ENCODE results near the gene RABGAP1L. TPM values are rescaled to one million over a fixed set of nuclear protein-coding genes. Genes with fewer than 3 reads are reported as not detected.

RABGAP1L gene
- total and polyA plus RNA-seq, 4 donors, result 4.8 to 53.5 (median 18.8) TPM

DNA sequence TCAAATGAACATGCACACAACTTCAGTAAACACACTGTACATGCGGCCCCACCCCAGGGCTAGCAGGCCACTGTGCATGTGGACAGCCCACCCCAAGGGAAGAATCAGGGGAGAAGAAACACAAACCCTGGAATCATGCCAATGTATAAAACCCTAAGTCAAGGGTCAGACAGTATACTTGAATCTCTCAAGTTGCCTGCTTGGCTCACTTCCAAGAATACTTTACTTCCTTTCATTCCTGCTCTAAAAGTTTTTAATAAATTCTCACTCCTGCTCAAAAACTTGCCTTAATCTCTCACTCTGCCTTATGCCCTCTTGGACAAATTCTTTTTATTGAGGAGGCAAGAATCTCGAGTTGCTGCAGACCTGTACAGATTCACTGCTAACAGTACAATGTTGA lies 609.2 kb downstream of the RABGAP1L start:
- TF ChIP-seq, protein P1, sequence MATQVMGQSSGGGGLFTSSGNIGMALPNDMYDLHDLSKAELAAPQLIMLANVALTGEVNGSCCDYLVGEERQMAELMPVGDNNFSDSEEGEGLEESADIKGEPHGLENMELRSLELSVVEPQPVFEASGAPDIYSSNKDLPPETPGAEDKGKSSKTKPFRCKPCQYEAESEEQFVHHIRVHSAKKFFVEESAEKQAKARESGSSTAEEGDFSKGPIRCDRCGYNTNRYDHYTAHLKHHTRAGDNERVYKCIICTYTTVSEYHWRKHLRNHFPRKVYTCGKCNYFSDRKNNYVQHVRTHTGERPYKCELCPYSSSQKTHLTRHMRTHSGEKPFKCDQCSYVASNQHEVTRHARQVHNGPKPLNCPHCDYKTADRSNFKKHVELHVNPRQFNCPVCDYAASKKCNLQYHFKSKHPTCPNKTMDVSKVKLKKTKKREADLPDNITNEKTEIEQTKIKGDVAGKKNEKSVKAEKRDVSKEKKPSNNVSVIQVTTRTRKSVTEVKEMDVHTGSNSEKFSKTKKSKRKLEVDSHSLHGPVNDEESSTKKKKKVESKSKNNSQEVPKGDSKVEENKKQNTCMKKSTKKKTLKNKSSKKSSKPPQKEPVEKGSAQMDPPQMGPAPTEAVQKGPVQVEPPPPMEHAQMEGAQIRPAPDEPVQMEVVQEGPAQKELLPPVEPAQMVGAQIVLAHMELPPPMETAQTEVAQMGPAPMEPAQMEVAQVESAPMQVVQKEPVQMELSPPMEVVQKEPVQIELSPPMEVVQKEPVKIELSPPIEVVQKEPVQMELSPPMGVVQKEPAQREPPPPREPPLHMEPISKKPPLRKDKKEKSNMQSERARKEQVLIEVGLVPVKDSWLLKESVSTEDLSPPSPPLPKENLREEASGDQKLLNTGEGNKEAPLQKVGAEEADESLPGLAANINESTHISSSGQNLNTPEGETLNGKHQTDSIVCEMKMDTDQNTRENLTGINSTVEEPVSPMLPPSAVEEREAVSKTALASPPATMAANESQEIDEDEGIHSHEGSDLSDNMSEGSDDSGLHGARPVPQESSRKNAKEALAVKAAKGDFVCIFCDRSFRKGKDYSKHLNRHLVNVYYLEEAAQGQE (IDR thresholded peaks at IDR 0.05), result no peak
- TF ChIP-seq, protein P2, sequence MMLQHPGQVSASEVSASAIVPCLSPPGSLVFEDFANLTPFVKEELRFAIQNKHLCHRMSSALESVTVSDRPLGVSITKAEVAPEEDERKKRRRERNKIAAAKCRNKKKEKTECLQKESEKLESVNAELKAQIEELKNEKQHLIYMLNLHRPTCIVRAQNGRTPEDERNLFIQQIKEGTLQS (IDR thresholded peaks at IDR 0.05), result no peak
- TF ChIP-seq JUND (IDR thresholded peaks at IDR 0.05) (no peak), YY1 (IDR thresholded peaks at IDR 0.05) (no peak), TAF1 (conservative IDR thresholded peaks at IDR 0.05) (no peak), HNF4A (conservative IDR thresholded peaks at IDR 0.05) (no peak), RXRA (IDR thresholded peaks at IDR 0.05) (no peak), RAD21 (IDR thresholded peaks at IDR 0.05) (no peak), HNF4G (IDR thresholded peaks at IDR 0.05) (no peak), GABPA (IDR thresholded peaks at IDR 0.05 in 1 of 2, conservative IDR thresholded peaks at IDR 0.05 in 1 of 2) (no peak), NR2F2 (IDR thresholded peaks at IDR 0.05) (no peak), FOXA2 (IDR thresholded peaks at IDR 0.05) (no peak), SP1 (IDR thresholded peaks at IDR 0.05) (no peak), EGR1 (IDR thresholded peaks at IDR 0.05; ENCODE audit: low read depth in 2 of 2) (no peak), FOXA1 (IDR thresholded peaks at IDR 0.05) (no peak)
- TF ChIP-seq, protein P3, sequence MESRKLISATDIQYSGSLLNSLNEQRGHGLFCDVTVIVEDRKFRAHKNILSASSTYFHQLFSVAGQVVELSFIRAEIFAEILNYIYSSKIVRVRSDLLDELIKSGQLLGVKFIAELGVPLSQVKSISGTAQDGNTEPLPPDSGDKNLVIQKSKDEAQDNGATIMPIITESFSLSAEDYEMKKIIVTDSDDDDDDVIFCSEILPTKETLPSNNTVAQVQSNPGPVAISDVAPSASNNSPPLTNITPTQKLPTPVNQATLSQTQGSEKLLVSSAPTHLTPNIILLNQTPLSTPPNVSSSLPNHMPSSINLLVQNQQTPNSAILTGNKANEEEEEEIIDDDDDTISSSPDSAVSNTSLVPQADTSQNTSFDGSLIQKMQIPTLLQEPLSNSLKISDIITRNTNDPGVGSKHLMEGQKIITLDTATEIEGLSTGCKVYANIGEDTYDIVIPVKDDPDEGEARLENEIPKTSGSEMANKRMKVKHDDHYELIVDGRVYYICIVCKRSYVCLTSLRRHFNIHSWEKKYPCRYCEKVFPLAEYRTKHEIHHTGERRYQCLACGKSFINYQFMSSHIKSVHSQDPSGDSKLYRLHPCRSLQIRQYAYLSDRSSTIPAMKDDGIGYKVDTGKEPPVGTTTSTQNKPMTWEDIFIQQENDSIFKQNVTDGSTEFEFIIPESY (IDR thresholded peaks at IDR 0.05), result no peak
- TF ChIP-seq, protein P4, sequence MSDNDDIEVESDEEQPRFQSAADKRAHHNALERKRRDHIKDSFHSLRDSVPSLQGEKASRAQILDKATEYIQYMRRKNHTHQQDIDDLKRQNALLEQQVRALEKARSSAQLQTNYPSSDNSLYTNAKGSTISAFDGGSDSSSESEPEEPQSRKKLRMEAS (IDR thresholded peaks at IDR 0.05), result no peak
- TF ChIP-seq, protein P5, sequence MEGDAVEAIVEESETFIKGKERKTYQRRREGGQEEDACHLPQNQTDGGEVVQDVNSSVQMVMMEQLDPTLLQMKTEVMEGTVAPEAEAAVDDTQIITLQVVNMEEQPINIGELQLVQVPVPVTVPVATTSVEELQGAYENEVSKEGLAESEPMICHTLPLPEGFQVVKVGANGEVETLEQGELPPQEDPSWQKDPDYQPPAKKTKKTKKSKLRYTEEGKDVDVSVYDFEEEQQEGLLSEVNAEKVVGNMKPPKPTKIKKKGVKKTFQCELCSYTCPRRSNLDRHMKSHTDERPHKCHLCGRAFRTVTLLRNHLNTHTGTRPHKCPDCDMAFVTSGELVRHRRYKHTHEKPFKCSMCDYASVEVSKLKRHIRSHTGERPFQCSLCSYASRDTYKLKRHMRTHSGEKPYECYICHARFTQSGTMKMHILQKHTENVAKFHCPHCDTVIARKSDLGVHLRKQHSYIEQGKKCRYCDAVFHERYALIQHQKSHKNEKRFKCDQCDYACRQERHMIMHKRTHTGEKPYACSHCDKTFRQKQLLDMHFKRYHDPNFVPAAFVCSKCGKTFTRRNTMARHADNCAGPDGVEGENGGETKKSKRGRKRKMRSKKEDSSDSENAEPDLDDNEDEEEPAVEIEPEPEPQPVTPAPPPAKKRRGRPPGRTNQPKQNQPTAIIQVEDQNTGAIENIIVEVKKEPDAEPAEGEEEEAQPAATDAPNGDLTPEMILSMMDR (IDR thresholded peaks at IDR 0.05; ENCODE audit: low read depth, low read length, missing input control), result no peak
- DNase-seq (ENCODE audit: low spot score), result no peak
- Histone ChIP-seq H3K27ac (ENCODE audit: low read depth in 1 of 2, low read length in 2 of 2) (no peak overlapping the region), H3K27me3 (ENCODE audit: control insufficient read depth in 4 of 4, insufficient read depth in 4 of 4, low read length in 3 of 4) (no peaks in the 10 kb centered on the region), H3K9ac (ENCODE audit: low read depth in 1 of 2, low read length in 2 of 2) (no peak overlapping the region), H3K4me3 (ENCODE audit: low read depth in 1 of 3, low read length in 3 of 3) (no peak overlapping the region), H3K4me1 (ENCODE audit: control insufficient read depth in 4 of 4, insufficient read depth in 4 of 4, low read length in 3 of 4) (peaks cover 4 to 30% (median 14%) of the 10 kb centered on the region in 4 donors), H3K9me3 (ENCODE audit: control insufficient read depth in 4 of 4, low read length in 3 of 4) (no peaks in the 10 kb centered on the region), H3K36me3 (ENCODE audit: control insufficient read depth in 4 of 4, insufficient read depth in 3 of 4, low read depth in 1 of 4, low read length in 3 of 4) (no peaks in the 10 kb centered on the region)
- 80% methylated on average over 2 of the region's 2 CpGs for WGBS

Data from liver (tissue), 9 donors.